Lung (tissue), 12 donors: Measurements from ENCODE around the gene DNM1L. TPM values are rescaled to one million over a fixed set of nuclear protein-coding genes. Genes with fewer than 3 reads are reported as not detected.

Source experiments
- ATAC-seq: fragments of 200-7000 bp; cut with Tn5 transposase; one replicate; pipeline ENCODE4 v1.9.1; 2020; ENCODE audit warnings: moderate number of reproducible peaks; ENCODE audit not compliant: insufficient read depth, low FRiP score
- DNase-seq, 3 donors: peaks; one replicate each; pipeline ENCODE4 v3.0.0-alpha.2; 2013 to 2017
- H3K27ac ChIP-seq, 2 donors: one replicate each; pipeline ENCODE4 v1.5.1; 2013; ENCODE audit warnings: mild to moderate bottlenecking in 2 of 2, moderate library complexity in 2 of 2, control low read depth in 1 of 2, inconsistent platforms in 1 of 2, low read depth in 1 of 2, low read length in 1 of 2
- H3K27me3 ChIP-seq, 3 donors: one replicate each; pipeline ENCODE4 v1.5.1; 2013; ENCODE audit warnings: low read length in 2 of 3; ENCODE audit not compliant: control insufficient read depth in 3 of 3, insufficient read depth in 3 of 3
- H3K36me3 ChIP-seq, 4 donors: one replicate each; pipeline ENCODE4 v1.5.1; 2013; ENCODE audit warnings: low read length in 4 of 4, mild to moderate bottlenecking in 1 of 4, moderate library complexity in 1 of 4; ENCODE audit not compliant: control insufficient read depth in 4 of 4, insufficient read depth in 4 of 4
- H3K4me1 ChIP-seq, 5 donors: one replicate each; pipeline ENCODE4 v1.5.1; 2013; ENCODE audit warnings: low read length in 5 of 5, mild to moderate bottlenecking in 2 of 5, moderate library complexity in 1 of 5; ENCODE audit not compliant: control insufficient read depth in 5 of 5, insufficient read depth in 5 of 5
- H3K4me3 ChIP-seq: one replicate; pipeline ENCODE4 v1.5.1; 2013; ENCODE audit warnings: mild to moderate bottlenecking, control low read depth, moderate library complexity
- H3K9ac ChIP-seq, 2 donors: one replicate each; pipeline ENCODE4 v1.5.1; 2013; ENCODE audit warnings: low read length in 2 of 2, control low read depth in 1 of 2; ENCODE audit not compliant: insufficient read depth in 1 of 2
- H3K9me3 ChIP-seq, 4 donors: one replicate each; pipeline ENCODE4 v1.5.1; 2013; ENCODE audit warnings: low read length in 3 of 4, mild to moderate bottlenecking in 1 of 4, moderate library complexity in 1 of 4; ENCODE audit not compliant: control insufficient read depth in 4 of 4, insufficient read depth in 3 of 4
- WGBS, 2 donors: extraction: QIAGEN DNeasy Blood & Tissue Kit; methylation state at CpG; one replicate each; pipeline ENCODE4 v1.1.7; 2013; 5-methylcytosine and 5-hydroxymethylcytosine counted together
- polyA plus RNA-seq, 2 donors: library from polyadenylated mRNA; stranded (reverse); fragments of 200-250 nt; gene quantifications; one replicate each; pipeline ENCODE4 v1.2.1, GENCODE V29; 2013
- total RNA-seq, 2 donors: library from RNA; depleted of rRNA in 1 of 2; stranded (reverse); fragments of >200 nt in 1 of 2; gene quantifications; one replicate each; pipeline ENCODE4 v1.2.1, GENCODE V29; 2014 to 2021
- TF ChIP-seq, protein P1 (sequence below): IDR thresholded peaks from 2 replicates; pipeline ENCODE4 v1.5.1; 2012; ENCODE audit warnings: mild to moderate bottlenecking; ENCODE audit errors: control extremely low read depth, extremely low read depth
- donor health status: control.
- donor health status: control.
- donor health status: Bipolar disorder and iron deficiency.
- donor health status: healthy.
- donor health status: DM: yes; HTN: yes; CAD: no.

DNM1L gene
- total and polyA plus RNA-seq, 4 donors, result 27.4 to 88.1 (median 41.0) TPM

DNA sequence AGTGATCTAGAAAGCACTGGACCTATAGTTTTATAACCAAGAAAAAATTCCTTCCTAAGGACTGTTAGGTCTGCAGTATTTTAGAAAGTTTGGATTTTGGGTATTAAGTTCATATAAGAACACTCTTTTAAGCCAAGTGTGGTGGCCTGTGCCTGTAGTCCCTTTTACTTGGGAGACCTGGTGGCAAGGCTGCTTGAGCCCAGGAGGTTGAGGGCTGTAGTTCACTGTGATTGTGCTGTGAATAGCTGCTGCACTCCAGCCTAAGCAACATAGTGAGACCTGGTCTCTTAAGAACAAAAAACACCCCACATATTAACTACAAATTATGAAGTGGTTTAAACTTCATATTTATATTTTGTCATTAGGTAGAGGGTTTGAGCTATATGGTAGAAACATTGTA is 9.7 kb downstream of the DNM1L start:
- Histone ChIP-seq H3K36me3 (peaks cover 0 to 4% (median 1%) of the 10 kb centered on the region in 4 donors), H3K27ac (no peak overlapping the region), H3K27me3 (no peaks in the 10 kb centered on the region), H3K9ac (no peak overlapping the region), H3K4me1 (peaks cover 0 to 10% (median 0%) of the 10 kb centered on the region in 5 donors), H3K9me3 (no peaks in the 10 kb centered on the region), H3K4me3 (no peak overlapping the region)
- TF ChIP-seq, protein P1, sequence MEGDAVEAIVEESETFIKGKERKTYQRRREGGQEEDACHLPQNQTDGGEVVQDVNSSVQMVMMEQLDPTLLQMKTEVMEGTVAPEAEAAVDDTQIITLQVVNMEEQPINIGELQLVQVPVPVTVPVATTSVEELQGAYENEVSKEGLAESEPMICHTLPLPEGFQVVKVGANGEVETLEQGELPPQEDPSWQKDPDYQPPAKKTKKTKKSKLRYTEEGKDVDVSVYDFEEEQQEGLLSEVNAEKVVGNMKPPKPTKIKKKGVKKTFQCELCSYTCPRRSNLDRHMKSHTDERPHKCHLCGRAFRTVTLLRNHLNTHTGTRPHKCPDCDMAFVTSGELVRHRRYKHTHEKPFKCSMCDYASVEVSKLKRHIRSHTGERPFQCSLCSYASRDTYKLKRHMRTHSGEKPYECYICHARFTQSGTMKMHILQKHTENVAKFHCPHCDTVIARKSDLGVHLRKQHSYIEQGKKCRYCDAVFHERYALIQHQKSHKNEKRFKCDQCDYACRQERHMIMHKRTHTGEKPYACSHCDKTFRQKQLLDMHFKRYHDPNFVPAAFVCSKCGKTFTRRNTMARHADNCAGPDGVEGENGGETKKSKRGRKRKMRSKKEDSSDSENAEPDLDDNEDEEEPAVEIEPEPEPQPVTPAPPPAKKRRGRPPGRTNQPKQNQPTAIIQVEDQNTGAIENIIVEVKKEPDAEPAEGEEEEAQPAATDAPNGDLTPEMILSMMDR, result no peak
- ATAC-seq, result no peak
- DNase-seq, result no peak

DNA sequence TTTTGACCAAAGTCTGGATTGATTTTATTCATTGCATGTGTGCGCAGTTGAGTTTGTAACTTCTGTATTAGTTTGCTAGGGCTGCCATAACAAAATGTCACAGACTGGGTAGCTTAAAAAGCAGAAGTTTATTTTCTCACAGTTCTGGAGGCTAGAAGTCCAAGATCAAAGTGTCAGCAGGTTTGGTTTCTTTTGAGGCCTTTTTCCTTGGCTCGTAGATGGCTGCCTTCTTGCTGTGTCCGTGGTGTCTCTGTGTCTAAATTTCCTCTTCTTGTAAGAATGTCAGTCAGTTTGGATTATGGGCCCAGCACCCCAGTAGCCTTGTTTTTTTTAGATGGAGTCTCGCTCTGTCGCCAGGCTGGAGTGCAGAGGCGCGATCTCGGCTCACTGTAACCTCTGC is 11.8 kb downstream of the DNM1L start:
- H3K36me3 ChIP-seq, result peaks cover 0 to 3% (median 1%) of the 10 kb centered on the region in 4 donors
- no peak overlapping the region for H3K27ac ChIP-seq
- no peaks in the 10 kb centered on the region for H3K27me3 ChIP-seq
- H3K4me1 ChIP-seq, result peaks cover 0 to 10% (median 0%) of the 10 kb centered on the region in 5 donors
- TF ChIP-seq, protein P1, result no peak
- H3K4me3 ChIP-seq, result no peak overlapping the region
- H3K9ac ChIP-seq, result no peak overlapping the region
- DNase-seq, result no peak
- 89 to 97% methylated on average over 8 of the region's 8 CpGs for WGBS, 2 donors
- ATAC-seq, result no peak
- H3K9me3 ChIP-seq, result no peaks in the 10 kb centered on the region

DNA sequence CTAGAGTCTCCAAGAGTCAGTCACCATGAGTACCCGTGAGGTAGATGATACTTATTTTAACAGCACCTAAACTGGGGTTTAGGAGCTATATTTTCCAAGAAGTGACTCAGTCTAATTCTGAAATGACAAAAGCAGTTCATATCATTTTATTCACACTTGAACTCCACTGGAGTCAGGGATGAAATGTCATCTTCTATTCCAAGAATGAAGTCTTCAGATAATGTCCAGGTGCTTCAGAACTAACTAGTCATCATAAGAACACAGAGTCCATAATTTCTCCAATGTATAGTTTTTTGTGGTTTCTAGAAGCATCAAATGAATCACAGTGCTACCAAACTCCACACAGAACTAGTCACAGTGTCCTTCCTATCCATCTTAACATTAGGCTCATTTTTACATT is 13.3 kb downstream of the DNM1L start:
- Histone ChIP-seq H3K27me3 (no peaks in the 10 kb centered on the region), H3K9me3 (no peaks in the 10 kb centered on the region), H3K27ac (no peak overlapping the region), H3K9ac (no peak overlapping the region), H3K4me1 (peaks cover 0 to 10% (median 0%) of the 10 kb centered on the region in 5 donors), H3K36me3 (peaks cover 0 to 3% (median under 1%) of the 10 kb centered on the region in 4 donors), H3K4me3 (no peak overlapping the region)
- TF ChIP-seq, protein P1, result no peak
- DNase-seq (no peak), ATAC-seq (no peak)
- 82 to 88% methylated on average over 1 of the region's 1 CpG for WGBS, 2 donors

DNA sequence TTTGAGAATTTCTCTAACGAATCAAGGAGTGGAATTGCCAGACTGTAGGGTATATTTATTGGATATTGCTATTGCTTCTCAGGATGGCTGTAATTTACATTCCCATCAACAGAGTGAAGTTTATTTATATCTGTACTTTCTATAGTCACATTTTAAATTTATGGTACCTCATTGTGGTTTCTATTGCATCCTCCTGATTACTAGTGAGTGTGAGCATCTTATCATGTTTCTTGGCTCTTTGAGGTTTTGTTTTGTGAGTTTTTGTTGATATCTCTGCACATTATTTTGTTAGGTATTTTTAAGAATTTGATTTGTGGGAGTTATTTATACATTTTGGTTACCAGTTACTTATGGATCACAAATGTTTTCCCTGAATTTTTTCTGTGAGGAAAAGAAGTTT is 13.9 kb downstream of the DNM1L start:
- Histone ChIP-seq H3K9ac (no peak overlapping the region), H3K4me3 (no peak overlapping the region), H3K27me3 (no peaks in the 10 kb centered on the region), H3K36me3 (peaks cover 0 to 3% (median under 1%) of the 10 kb centered on the region in 4 donors), H3K27ac (no peak overlapping the region), H3K9me3 (no peaks in the 10 kb centered on the region), H3K4me1 (peaks cover 0 to 11% (median 0%) of the 10 kb centered on the region in 5 donors)
- no peak for ATAC-seq
- 59 to 90% methylated on average over 1 of the region's 1 CpG for WGBS, 2 donors
- TF ChIP-seq, protein P1, result no peak
- no peak for DNase-seq
